Activated naive CD8-positive, alpha-beta T cell treated with anti-CD3 and anti-CD28 coated beads for 36 hours (primary cell): ENCODE results near the gene BCDIN3D. TPM values are rescaled to one million over a fixed set of nuclear protein-coding genes. Genes with fewer than 3 reads are reported as not detected.

Experiments used
- DNase-seq: peaks from one replicate; pipeline ENCODE4 v3.0.0; 2021
- H3K27ac Mint-ChIP-seq: one replicate; pipeline ENCODE4 v1.8.0; 2022; ENCODE audit warnings: mild to moderate bottlenecking, moderate library complexity, mixed read lengths
- H3K27me3 Mint-ChIP-seq: one replicate; pipeline ENCODE4 v1.8.0; 2022; ENCODE audit warnings: mild to moderate bottlenecking, mixed read lengths
- H3K36me3 Mint-ChIP-seq: one replicate; pipeline ENCODE4 v1.8.0; 2021; ENCODE audit warnings: mild to moderate bottlenecking, mixed read lengths
- H3K4me1 Mint-ChIP-seq: one replicate; pipeline ENCODE4 v1.8.0; 2021; ENCODE audit warnings: mixed read lengths
- H3K4me3 Mint-ChIP-seq: one replicate; pipeline ENCODE4 v1.8.0; 2022; ENCODE audit warnings: mild to moderate bottlenecking, moderate library complexity, mixed read lengths
- H3K9me3 Mint-ChIP-seq: one replicate; pipeline ENCODE4 v1.8.0; 2022; ENCODE audit warnings: mixed read lengths
- total RNA-seq, 2 experiments: library from RNA; stranded (reverse); gene quantifications; one replicate each; pipeline ENCODE4 v1.2.3, GENCODE V29; 2021

The BCDIN3D gene
- 1 to 10 TPM; 4.1 to 4.3 TPM for total RNA-seq

GRCh38 chr12:49842519-49843352 is at the start of gene BCDIN3D:
BCDIN3D (minus strand) TSS chr12:49843106; CDS start chr12:49843087, 19 bp downstream.
- Mint-ChIP-seq H3K9me3 (no peaks in the 10 kb centered on the region), H3K27me3 (no peaks in the 10 kb centered on the region), H3K4me3 (peak within 1 kb of the TSS; percentile 97), H3K27ac (peak within 1 kb of the TSS; percentile 96), H3K36me3 (no peaks in the 10 kb centered on the region), H3K4me1 (peaks cover 28% of the 10 kb centered on the region)
- DNase-seq: peak; percentile 96

GRCh38 chr12:49892084-49892731 is 49.3 kb upstream of the BCDIN3D start:
- H3K27ac Mint-ChIP-seq: no peak overlapping the region
- peaks cover 1% of the 10 kb centered on the region for H3K27me3 Mint-ChIP-seq
- DNase-seq: no peak
- H3K36me3 Mint-ChIP-seq: no peaks in the 10 kb centered on the region
- H3K4me3 Mint-ChIP-seq: no peak overlapping the region
- H3K4me1 Mint-ChIP-seq: no peaks in the 10 kb centered on the region
- H3K9me3 Mint-ChIP-seq: no peaks in the 10 kb centered on the region

- Mint-ChIP-seq H3K9me3 (no peaks in the 10 kb centered on the region), H3K36me3 (no peaks in the 10 kb centered on the region), H3K27me3 (peaks cover 6% of the 10 kb centered on the region), H3K4me1 (no peaks in the 10 kb centered on the region), H3K27ac (no peak overlapping the region), H3K4me3 (no peak overlapping the region)
- no peak for DNase-seq
These were observed 48.6 kb upstream of the BCDIN3D start for GRCh38 chr12:49891476-49891875.

- H3K36me3 Mint-ChIP-seq: no peaks in the 10 kb centered on the region
- peaks cover 6% of the 10 kb centered on the region for H3K27me3 Mint-ChIP-seq
- no peaks in the 10 kb centered on the region for H3K4me1 Mint-ChIP-seq
- no peak for DNase-seq
- no peaks in the 10 kb centered on the region for H3K9me3 Mint-ChIP-seq
- no peak overlapping the region for H3K27ac Mint-ChIP-seq
- no peak overlapping the region for H3K4me3 Mint-ChIP-seq
These were observed 48.1 kb upstream of the BCDIN3D start for GRCh38 chr12:49891012-49891411.

- H3K27me3 Mint-ChIP-seq: peaks cover 10% of the 10 kb centered on the region
These were observed 47.2 kb upstream of the BCDIN3D start for GRCh38 chr12:49890096-49890461.

GRCh38 chr12:49889361-49890095 is 46.6 kb upstream of the BCDIN3D start:
- H3K36me3 Mint-ChIP-seq: no peaks in the 10 kb centered on the region
- H3K4me3 Mint-ChIP-seq: no peak overlapping the region
- no peak for DNase-seq
- no peak overlapping the region for H3K27ac Mint-ChIP-seq
- H3K4me1 Mint-ChIP-seq: no peaks in the 10 kb centered on the region
- H3K9me3 Mint-ChIP-seq: no peaks in the 10 kb centered on the region
- H3K27me3 Mint-ChIP-seq: peaks cover 10% of the 10 kb centered on the region

More at GRCh38 chr12:49890096-49890461, 47.2 kb upstream of the BCDIN3D start:
- Mint-ChIP-seq H3K4me3 (no peak overlapping the region), H3K27ac (no peak overlapping the region), H3K4me1 (no peaks in the 10 kb centered on the region), H3K36me3 (no peaks in the 10 kb centered on the region), H3K9me3 (no peaks in the 10 kb centered on the region)
- DNase-seq: no peak

GRCh38 chr12:49888461-49889151 is 45.7 kb upstream of the BCDIN3D start:
- Mint-ChIP-seq H3K4me1 (no peaks in the 10 kb centered on the region), H3K27ac (no peak overlapping the region), H3K27me3 (peaks cover 10% of the 10 kb centered on the region), H3K9me3 (no peaks in the 10 kb centered on the region), H3K36me3 (no peaks in the 10 kb centered on the region), H3K4me3 (no peak overlapping the region)
- DNase-seq: no peak

GRCh38 chr12:49887536-49888401 is 44.9 kb upstream of the BCDIN3D start:
- Mint-ChIP-seq H3K36me3 (no peaks in the 10 kb centered on the region), H3K4me1 (no peaks in the 10 kb centered on the region), H3K9me3 (no peaks in the 10 kb centered on the region), H3K27me3 (peaks cover 10% of the 10 kb centered on the region), H3K4me3 (no peak overlapping the region), H3K27ac (no peak overlapping the region)
- DNase-seq: no peak

GRCh38 chr12:49887091-49887490 is 44.2 kb upstream of the BCDIN3D start:
- no peaks in the 10 kb centered on the region for H3K9me3 Mint-ChIP-seq
- H3K4me1 Mint-ChIP-seq: no peaks in the 10 kb centered on the region
- no peak overlapping the region for H3K4me3 Mint-ChIP-seq
- DNase-seq: no peak
- no peaks in the 10 kb centered on the region for H3K36me3 Mint-ChIP-seq
- peaks cover 10% of the 10 kb centered on the region for H3K27me3 Mint-ChIP-seq
- H3K27ac Mint-ChIP-seq: no peak overlapping the region

- Mint-ChIP-seq H3K4me1 (no peaks in the 10 kb centered on the region), H3K27ac (no peak overlapping the region), H3K4me3 (no peak overlapping the region), H3K27me3 (peaks cover 10% of the 10 kb centered on the region), H3K9me3 (no peaks in the 10 kb centered on the region), H3K36me3 (no peaks in the 10 kb centered on the region)
- no peak for DNase-seq
These were observed 43.0 kb upstream of the BCDIN3D start for GRCh38 chr12:49885663-49886461.

- Mint-ChIP-seq H3K4me3 (no peak overlapping the region), H3K9me3 (peaks cover 3% of the 10 kb centered on the region), H3K27ac (no peak overlapping the region), H3K36me3 (no peaks in the 10 kb centered on the region), H3K4me1 (no peaks in the 10 kb centered on the region), H3K27me3 (peaks cover 10% of the 10 kb centered on the region)
- DNase-seq: no peak
These were observed 42.2 kb upstream of the BCDIN3D start for GRCh38 chr12:49885118-49885517.

GRCh38 chr12:49882851-49883464 is 40.1 kb upstream of the BCDIN3D start:
- Mint-ChIP-seq H3K4me3 (no peak overlapping the region), H3K27me3 (peaks cover 10% of the 10 kb centered on the region), H3K4me1 (no peaks in the 10 kb centered on the region), H3K9me3 (peaks cover 11% of the 10 kb centered on the region), H3K27ac (no peak overlapping the region), H3K36me3 (no peaks in the 10 kb centered on the region)
- DNase-seq: no peak

GRCh38 chr12:49882248-49882850 is 39.4 kb upstream of the BCDIN3D start:
- H3K27ac Mint-ChIP-seq: no peak overlapping the region
- H3K27me3 Mint-ChIP-seq: peaks cover 10% of the 10 kb centered on the region
- DNase-seq: no peak
- H3K36me3 Mint-ChIP-seq: no peaks in the 10 kb centered on the region
- no peaks in the 10 kb centered on the region for H3K4me1 Mint-ChIP-seq
- no peak overlapping the region for H3K4me3 Mint-ChIP-seq
- H3K9me3 Mint-ChIP-seq: peaks cover 11% of the 10 kb centered on the region
